EL (cell line): ENCODE measurements around the gene UAP1L1.
A peak's percentile ranks its signal among the peaks of the same experiment; 100 is the strongest.

ENCODE experiments used
- DNase-seq: peaks from one replicate; pipeline ENCODE4 v3.0.0-alpha.2; 2016

The UAP1L1 gene

GRCh38 chr9:137103206-137103999 lies 26.1 kb downstream of the UAP1L1 start:
- no peak for DNase-seq

GRCh38 chr9:137105814-137106661 lies 28.7 kb downstream of the UAP1L1 start:
- DNase-seq = no peak

- DNase-seq = no peak
These were observed 29.4 kb downstream of the UAP1L1 start for GRCh38 chr9:137106662-137107250.

- DNase-seq = no peak
These were observed 30.1 kb downstream of the UAP1L1 start for GRCh38 chr9:137107312-137107921.

GRCh38 chr9:137107982-137108381 lies 30.7 kb downstream of the UAP1L1 start:
- no peak for DNase-seq

GRCh38 chr9:137108608-137109249 lies 31.4 kb downstream of the UAP1L1 start:
- DNase-seq = no peak

GRCh38 chr9:137109250-137110146 lies 32.2 kb downstream of the UAP1L1 start:
- DNase-seq = no peak

- no peak for DNase-seq
These were observed 33.0 kb downstream of the UAP1L1 start for GRCh38 chr9:137110147-137110910.

- DNase-seq = no peak
These were observed 33.8 kb downstream of the UAP1L1 start for GRCh38 chr9:137110911-137111787.

GRCh38 chr9:137111788-137112563 lies 34.7 kb downstream of the UAP1L1 start:
- no peak for DNase-seq

GRCh38 chr9:137112564-137113384 lies 35.5 kb downstream of the UAP1L1 start:
- DNase-seq = no peak

GRCh38 chr9:137113385-137114159 lies 36.3 kb downstream of the UAP1L1 start:
- DNase-seq = no peak

- no peak for DNase-seq
These were observed 36.9 kb downstream of the UAP1L1 start for GRCh38 chr9:137114220-137114612.

- DNase-seq = peak; percentile 56
These were observed 37.5 kb downstream of the UAP1L1 start, which contains the start of gene DPP7 for GRCh38 chr9:137114613-137115393. Gene DPP7, minus strand, starts transcription at chr9:137114733. Its CDS starts 20 bp downstream, at chr9:137114713.

GRCh38 chr9:137115394-137116026 lies 38.2 kb downstream of the UAP1L1 start:
- DNase-seq = no peak
